ENCODE results near the gene BOK.
"Not testable (repeated sequence)": the region's sequence is repeated elsewhere in the genome, so short reads cannot be mapped to it uniquely, and the experiment has no call there.

The BOK gene

GRCh38 chr2:241568726-241569125 lies 10.2 kb downstream of the BOK start:
- Histone ChIP-seq H3K27ac (no peak overlapping the region), H3K4me1 (ENCODE audit: low read depth, poor library complexity, severe bottlenecking) (no peaks in the 10 kb centered on the region), H4K20me1 (ENCODE audit: insufficient read depth) (no peaks in the 10 kb centered on the region), H3K79me2 (ENCODE audit: insufficient read depth, low read depth) (no peaks in the 10 kb centered on the region), H3K4me2 (no peak overlapping the region), H3K27me3 (ENCODE audit: insufficient read depth, low read depth) (no peaks in the 10 kb centered on the region), H3K9ac (no peak overlapping the region), H3K4me3 (IDR thresholded peaks at IDR 0.05; ENCODE audit: insufficient read depth, low read depth, low read length) (no peak overlapping the region), H2AFZ (ENCODE audit: low read depth) (no peak overlapping the region), H3K36me3 (ENCODE audit: insufficient read depth) (no peaks in the 10 kb centered on the region)
- TF ChIP-seq CTCF (conservative IDR thresholded peaks at IDR 0.05; ENCODE audit: low read depth, low read length): no peak

- Histone ChIP-seq H3K79me2 (ENCODE audit: insufficient read depth, low read depth) (no peaks in the 10 kb centered on the region), H3K4me1 (ENCODE audit: low read depth, poor library complexity, severe bottlenecking) (no peaks in the 10 kb centered on the region), H3K36me3 (ENCODE audit: insufficient read depth) (no peaks in the 10 kb centered on the region), H3K4me3 (IDR thresholded peaks at IDR 0.05; ENCODE audit: insufficient read depth, low read depth, low read length) (no peak overlapping the region), H2AFZ (ENCODE audit: low read depth) (no peak overlapping the region), H3K4me2 (no peak overlapping the region), H3K27me3 (ENCODE audit: insufficient read depth, low read depth) (no peaks in the 10 kb centered on the region), H3K9ac (no peak overlapping the region), H3K27ac (no peak overlapping the region), H4K20me1 (ENCODE audit: insufficient read depth) (no peaks in the 10 kb centered on the region)
- TF ChIP-seq CTCF (conservative IDR thresholded peaks at IDR 0.05; ENCODE audit: low read depth, low read length): no peak
These were observed 11.3 kb downstream of the BOK start for GRCh38 chr2:241569831-241570281.

GRCh38 chr2:241570961-241571581 lies 12.5 kb downstream of the BOK start:
- Histone ChIP-seq H3K79me2 (ENCODE audit: insufficient read depth, low read depth) (no peaks in the 10 kb centered on the region), H3K4me1 (ENCODE audit: low read depth, poor library complexity, severe bottlenecking) (no peaks in the 10 kb centered on the region), H3K4me3 (IDR thresholded peaks at IDR 0.05; ENCODE audit: insufficient read depth, low read depth, low read length) (no peak overlapping the region), H3K9ac (no peak overlapping the region), H3K27ac (no peak overlapping the region), H3K4me2 (no peak overlapping the region), H2AFZ (ENCODE audit: low read depth) (no peak overlapping the region), H3K36me3 (ENCODE audit: insufficient read depth) (no peaks in the 10 kb centered on the region), H3K27me3 (ENCODE audit: insufficient read depth, low read depth) (no peaks in the 10 kb centered on the region), H4K20me1 (ENCODE audit: insufficient read depth) (no peaks in the 10 kb centered on the region)
- no peak for TF ChIP-seq CTCF (conservative IDR thresholded peaks at IDR 0.05; ENCODE audit: low read depth, low read length)

- no peaks in the 10 kb centered on the region for H3K4me1 ChIP-seq (ENCODE audit: low read depth, poor library complexity, severe bottlenecking)
- no peaks in the 10 kb centered on the region for H3K79me2 ChIP-seq (ENCODE audit: insufficient read depth, low read depth)
- no peak overlapping the region for H3K4me3 ChIP-seq (IDR thresholded peaks at IDR 0.05; ENCODE audit: insufficient read depth, low read depth, low read length)
- no peak overlapping the region for H2AFZ ChIP-seq (ENCODE audit: low read depth)
- no peak overlapping the region for H3K4me2 ChIP-seq
- no peaks in the 10 kb centered on the region for H3K27me3 ChIP-seq (ENCODE audit: insufficient read depth, low read depth)
- no peak for TF ChIP-seq CTCF (conservative IDR thresholded peaks at IDR 0.05; ENCODE audit: low read depth, low read length)
- no peaks in the 10 kb centered on the region for H4K20me1 ChIP-seq (ENCODE audit: insufficient read depth)
- H3K27ac ChIP-seq: no peak overlapping the region
- H3K36me3 ChIP-seq (ENCODE audit: insufficient read depth): no peaks in the 10 kb centered on the region
- H3K9ac ChIP-seq: no peak overlapping the region
These were observed 13.5 kb downstream of the BOK start for GRCh38 chr2:241571821-241572620.

- not testable (repeated sequence) for H4K20me1 ChIP-seq (ENCODE audit: insufficient read depth); H2AFZ ChIP-seq (ENCODE audit: low read depth); H3K27me3 ChIP-seq (ENCODE audit: insufficient read depth, low read depth)
These were observed 14.5 kb downstream of the BOK start for GRCh38 chr2:241572915-241573651.

More at GRCh38 chr2:241572915-241573651, 14.5 kb downstream of the BOK start:
- not testable (repeated sequence) for H3K27ac ChIP-seq; H3K9ac ChIP-seq; H3K4me3 ChIP-seq (IDR thresholded peaks at IDR 0.05; ENCODE audit: insufficient read depth, low read depth, low read length); H3K36me3 ChIP-seq (ENCODE audit: insufficient read depth); H3K4me1 ChIP-seq (ENCODE audit: low read depth, poor library complexity, severe bottlenecking); H3K4me2 ChIP-seq; H3K79me2 ChIP-seq (ENCODE audit: insufficient read depth, low read depth)

All from KMS-11 (cell line).